Ascending aorta (tissue), 2 donors: ENCODE measurements around the gene CTDP1. TPM values are rescaled to one million over a fixed set of nuclear protein-coding genes. Genes with fewer than 3 reads are reported as not detected.

Source experiments
- DNase-seq, 2 donors: peaks; one replicate each; pipeline ENCODE4 v3.0.0-alpha.2; 2019; ENCODE audit warnings: low spot score in 2 of 2
- H3K27ac ChIP-seq, 2 donors: fragments of 200-600 bp; sonication (generic); one replicate each; pipeline ENCODE4 v1.5.1; 2016 to 2017; ENCODE audit warnings: mild to moderate bottlenecking in 1 of 2
- H3K27me3 ChIP-seq: fragments of 200-600 bp; sonication (generic); one replicate; pipeline ENCODE4 v1.5.1; 2017
- H3K36me3 ChIP-seq, 2 donors: fragments of 200-600 bp; sonication (generic); one replicate each; pipeline ENCODE4 v1.5.1; 2016
- H3K4me1 ChIP-seq, 2 donors: fragments of 200-600 bp; sonication (generic); one replicate each; pipeline ENCODE4 v1.5.1; 2016 to 2017; ENCODE audit warnings: mild to moderate bottlenecking in 1 of 2
- H3K4me3 ChIP-seq, 2 donors: fragments of 200-600 bp; sonication (generic); one replicate each; pipeline ENCODE4 v1.5.1; 2016 to 2017; ENCODE audit warnings: mild to moderate bottlenecking in 1 of 2
- H3K9me3 ChIP-seq, 2 donors: fragments of 200-600 bp; sonication (generic); one replicate each; pipeline ENCODE4 v1.5.1; 2016
- CTCF ChIP-seq, 3 experiments: fragments of 200-600 bp in 2 of 3; fragments of 450-650 bp in 1 of 3; sonication (generic) in 2 of 3; IDR thresholded peaks; one replicate each; pipeline ENCODE4 v1.5.1; 2016 to 2019; ENCODE audit warnings: antibody characterized with exemption in 3 of 3, mild to moderate bottlenecking in 1 of 3, moderate library complexity in 1 of 3
- intact Hi-C: fragments of 100-400 bp; cut with DNase I; formaldehyde crosslinking; loops from one replicate; pipeline ENCODE4 v1.15.1; 2023
- total RNA-seq: library from RNA; depleted of rRNA; stranded (reverse); fragments of >200 nt; gene quantifications from one replicate; pipeline ENCODE4 v1.1.0, GENCODE V29; 2016

Gene CTDP1
- total RNA-seq, 1 donor from 2014 or later = 31.7 TPM

- Histone ChIP-seq H3K9me3 (no peaks in the 10 kb centered on the region), H3K4me3 (no peak overlapping the region), H3K27me3 (peaks cover 17% of the 10 kb centered on the region), H3K27ac (no peak overlapping the region), H3K36me3 (no peaks in the 10 kb centered on the region), H3K4me1 (no peaks in the 10 kb centered on the region)
- intact Hi-C loops = no loop called here
- TF ChIP-seq CTCF (IDR thresholded peaks at IDR 0.05) = no peak
- DNase-seq = peak in 1 of 2 donors; percentile 56
Observed at GRCh38 chr18:79784071-79784913, 104.7 kb downstream of the CTDP1 start.

- DNase-seq = no peak
- Histone ChIP-seq H3K9me3 (no peaks in the 10 kb centered on the region), H3K36me3 (no peaks in the 10 kb centered on the region), H3K4me1 (no peaks in the 10 kb centered on the region), H3K27me3 (peaks cover 17% of the 10 kb centered on the region), H3K4me3 (no peak overlapping the region), H3K27ac (no peak overlapping the region)
- TF ChIP-seq CTCF (IDR thresholded peaks at IDR 0.05) = no peak
- intact Hi-C loops = no loop called here
Observed at GRCh38 chr18:79784965-79785770, 105.6 kb downstream of the CTDP1 start.

- no peak for TF ChIP-seq CTCF (IDR thresholded peaks at IDR 0.05)
- Histone ChIP-seq H3K9me3 (no peaks in the 10 kb centered on the region), H3K36me3 (no peaks in the 10 kb centered on the region), H3K27me3 (peaks cover 17% of the 10 kb centered on the region), H3K4me1 (no peaks in the 10 kb centered on the region), H3K27ac (no peak overlapping the region), H3K4me3 (no peak overlapping the region)
- intact Hi-C loops = no loop called here
- DNase-seq = no peak
Observed at GRCh38 chr18:79785831-79786230, 106.2 kb downstream of the CTDP1 start.

GRCh38 chr18:79786304-79786703, 106.7 kb downstream of the CTDP1 start:
- H3K27ac ChIP-seq = no peak overlapping the region
- peaks cover 17% of the 10 kb centered on the region for H3K27me3 ChIP-seq
- H3K36me3 ChIP-seq = no peaks in the 10 kb centered on the region
- no peak overlapping the region for H3K4me3 ChIP-seq
- no peaks in the 10 kb centered on the region for H3K4me1 ChIP-seq
- H3K9me3 ChIP-seq = no peaks in the 10 kb centered on the region
- TF ChIP-seq CTCF (IDR thresholded peaks at IDR 0.05) = no peak
- DNase-seq = no peak
- intact Hi-C loops = no loop called here

GRCh38 chr18:79786786-79787526, 107.4 kb downstream of the CTDP1 start:
- no peak for DNase-seq
- intact Hi-C loops = no loop called here
- Histone ChIP-seq H3K27me3 (peaks cover 17% of the 10 kb centered on the region), H3K4me1 (no peaks in the 10 kb centered on the region), H3K36me3 (no peaks in the 10 kb centered on the region), H3K27ac (no peak overlapping the region), H3K9me3 (no peaks in the 10 kb centered on the region), H3K4me3 (no peak overlapping the region)
- TF ChIP-seq CTCF (IDR thresholded peaks at IDR 0.05) = no peak
